GM23338 (cell line): ENCODE measurements around the gene RBM19. TPM values are rescaled to one million over a fixed set of nuclear protein-coding genes. Genes with fewer than 3 reads are reported as not detected.

Experiments used
- ATAC-seq: fragments of 200-7000 bp; cut with Tn5 transposase; 3 replicates; pipeline ENCODE4 v1.9.1; 2020
- DNase-seq: peaks from one replicate; pipeline ENCODE4 v3.0.0-alpha.2; 2015; ENCODE audit warnings: low spot score
- H2AFZ ChIP-seq: fragments of 200-600 bp; sonication (generic); 2 replicates; pipeline ENCODE4 v1.8.0; 2016; ENCODE audit warnings: antibody characterized with exemption, mild to moderate bottlenecking, moderate library complexity
- H3F3A ChIP-seq: fragments of 200-600 bp; sonication (generic); replicated peaks from 2 replicates; pipeline ENCODE4 v1.8.0; 2017; ENCODE audit warnings: antibody characterized with exemption, mixed run types, low read depth
- H3K27ac ChIP-seq: fragments of 200-600 bp; sonication (generic); 2 replicates; pipeline ENCODE4 v1.6.1; 2016; ENCODE audit warnings: low read depth
- H3K27me3 ChIP-seq: fragments of 200-600 bp; sonication (generic); 2 replicates; pipeline ENCODE4 v1.8.0; 2016; ENCODE audit warnings: mild to moderate bottlenecking, mixed run types, moderate library complexity; ENCODE audit not compliant: insufficient read depth
- H3K36me3 ChIP-seq: fragments of 200-600 bp; sonication (generic); 2 replicates; pipeline ENCODE4 v1.8.0; 2016; ENCODE audit warnings: mild to moderate bottlenecking; ENCODE audit not compliant: insufficient read depth
- H3K4me1 ChIP-seq: fragments of 200-600 bp; sonication (generic); 2 replicates; pipeline ENCODE4 v1.8.0; 2016; ENCODE audit warnings: mild to moderate bottlenecking, moderate library complexity; ENCODE audit not compliant: insufficient read depth
- H3K4me2 ChIP-seq: fragments of 200-600 bp; sonication (generic); 2 replicates; pipeline ENCODE4 v1.7.1; 2017; ENCODE audit warnings: mixed run types
- H3K4me3 ChIP-seq: fragments of 200-600 bp; sonication (generic); 2 replicates; pipeline ENCODE4 v1.6.1; 2016; ENCODE audit warnings: mixed run types
- H3K79me2 ChIP-seq: fragments of 200-600 bp; sonication (generic); replicated peaks from 2 replicates; pipeline ENCODE4 v1.8.0; 2017; ENCODE audit warnings: mild to moderate bottlenecking; ENCODE audit not compliant: insufficient read depth
- H3K9me2 ChIP-seq: fragments of 200-600 bp; sonication (generic); 2 replicates; pipeline ENCODE4 v1.8.0; 2017; ENCODE audit not compliant: insufficient read depth
- H4K20me1 ChIP-seq: fragments of 200-600 bp; sonication (generic); replicated peaks from 2 replicates; pipeline ENCODE4 v1.8.0; 2017; ENCODE audit warnings: mild to moderate bottlenecking; ENCODE audit not compliant: insufficient read depth
- H3K27ac Mint-ChIP-seq: 2 replicates; pipeline ENCODE4 v1.8.0; 2020; ENCODE audit warnings: inconsistent platforms, mild to moderate bottlenecking, moderate library complexity, mixed read lengths
- H3K27me3 Mint-ChIP-seq: 3 replicates; pipeline ENCODE4 v1.8.0; 2022; ENCODE audit warnings: low read depth, mild to moderate bottlenecking, moderate library complexity, mixed read lengths, inconsistent platforms; ENCODE audit not compliant: insufficient read depth, poor library complexity
- H3K36me3 Mint-ChIP-seq: 3 replicates; pipeline ENCODE4 v1.8.0; 2021; ENCODE audit warnings: low read depth, mild to moderate bottlenecking, inconsistent platforms, moderate library complexity, mixed read lengths
- H3K4me1 Mint-ChIP-seq: 3 replicates; pipeline ENCODE4 v1.8.0; 2020; ENCODE audit warnings: mild to moderate bottlenecking, inconsistent platforms, mixed read lengths
- H3K4me3 Mint-ChIP-seq: 3 replicates; pipeline ENCODE4 v1.8.0; 2021; ENCODE audit warnings: moderate library complexity, mild to moderate bottlenecking, inconsistent platforms, mixed read lengths
- H3K9me3 Mint-ChIP-seq: 3 replicates; pipeline ENCODE4 v1.8.0; 2020; ENCODE audit warnings: moderate library complexity, mild to moderate bottlenecking, inconsistent platforms, mixed read lengths
- CREB1 ChIP-seq: fragments of 250-450 bp; sonication (Bioruptor Pico); IDR thresholded peaks from 2 replicates; pipeline ENCODE4 v1.5.0; 2020; ENCODE audit warnings: low read depth, mild to moderate bottlenecking, moderate library complexity
- EZH2 ChIP-seq: fragments of 200-600 bp; sonication (generic); IDR thresholded peaks from one replicate; pipeline ENCODE4 v1.8.0; 2017; ENCODE audit warnings: antibody characterized with exemption, mild to moderate bottlenecking, low read depth; ENCODE audit not compliant: unreplicated experiment
- EZH2phosphoT487 ChIP-seq: fragments of 200-600 bp; sonication (generic); IDR thresholded peaks from one replicate; pipeline ENCODE4 v1.8.1; 2018; ENCODE audit warnings: antibody characterized with exemption; ENCODE audit not compliant: unreplicated experiment
- JUNB ChIP-seq: IDR thresholded peaks from one replicate; pipeline ENCODE4 v1.6.1; 2016; ENCODE audit warnings: antibody characterized with exemption; ENCODE audit not compliant: unreplicated experiment
- NANOG ChIP-seq: IDR thresholded peaks from 2 replicates; pipeline ENCODE4 v1.6.1; 2016; ENCODE audit warnings: antibody characterized with exemption, borderline replicate concordance
- POLR2AphosphoS5 ChIP-seq: IDR thresholded peaks from 2 replicates; pipeline ENCODE4 v1.6.1; 2016; ENCODE audit warnings: antibody characterized with exemption, low read depth
- REST ChIP-seq: IDR thresholded peaks from one replicate; pipeline ENCODE4 v1.6.1; 2018; ENCODE audit warnings: antibody characterized with exemption; ENCODE audit not compliant: unreplicated experiment
- STAT1 ChIP-seq: IDR thresholded peaks from one replicate; pipeline ENCODE4 v1.6.1; 2016; ENCODE audit warnings: antibody characterized with exemption; ENCODE audit not compliant: unreplicated experiment
- ZNF114 ChIP-seq: fragments of 250-450 bp; sonication (Bioruptor Pico); IDR thresholded peaks from 2 replicates; pipeline ENCODE4 v1.5.0; 2020; ENCODE audit warnings: mild to moderate bottlenecking, moderate library complexity
- ZNF331 ChIP-seq: fragments of 250-450 bp; sonication (Bioruptor Pico); IDR thresholded peaks from 2 replicates; pipeline ENCODE4 v1.5.0; 2020; ENCODE audit warnings: low read depth, mild to moderate bottlenecking, moderate library complexity
- polyA plus RNA-seq: library from polyadenylated mRNA; unstranded; fragments of >200 nt; fragmentation: Nextera tagmentation; extraction: Ambion mirVana; gene quantifications from 2 replicates; pipeline ENCODE4 v1.2.1, GENCODE V29; 2016
- total RNA-seq: library from RNA; depleted of rRNA; stranded (reverse); fragments of >200 nt; shearing (Covaris generic); gene quantifications from 2 replicates; pipeline ENCODE4 v1.2.3, GENCODE V29; 2014
- TF ChIP-seq, protein P1 (sequence below): fragments of 250-450 bp; sonication (Bioruptor Pico); IDR thresholded peaks from 2 replicates; pipeline ENCODE4 v1.5.0; 2020; ENCODE audit warnings: mild to moderate bottlenecking, moderate library complexity
- TF ChIP-seq, protein P2 (sequence below), 2 experiments: fragments of 200-600 bp in 1 of 2; sonication (generic) in 1 of 2; conservative IDR thresholded peaks; 2 replicates each; pipeline versions ENCODE4 v1.5.1 to v1.6.1; 2016 to 2017; ENCODE audit warnings: antibody characterized with exemption in 2 of 2, low read depth in 2 of 2, mild to moderate bottlenecking in 2 of 2, moderate library complexity in 1 of 2
- TF ChIP-seq, protein P3 (sequence below): IDR thresholded peaks from 2 replicates; pipeline ENCODE4 v1.6.1; 2016; ENCODE audit warnings: antibody characterized with exemption

RBM19 gene
- total and polyA plus RNA-seq, 2 experiments from 2014 or later = 43.4 to 56.7 TPM

DNA sequence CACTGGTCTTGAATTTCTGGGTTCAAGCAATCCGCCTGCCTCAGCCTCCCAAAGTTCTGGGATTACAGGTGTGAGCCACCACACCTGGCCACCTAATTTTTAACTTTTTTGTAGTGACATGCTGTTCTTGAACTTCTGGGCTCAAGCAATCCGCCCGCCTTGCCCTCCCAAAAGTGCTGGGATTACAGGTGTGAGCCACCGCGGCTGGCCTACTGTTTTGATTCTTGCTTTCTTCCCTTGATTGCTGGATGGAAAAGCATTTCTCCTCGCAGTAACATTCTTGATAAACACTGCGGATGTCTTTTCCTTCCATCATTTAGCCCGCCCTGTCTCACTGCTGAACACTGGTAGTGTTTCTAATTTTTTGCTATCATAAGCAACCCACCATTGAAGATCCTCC is 72.9 kb downstream of the RBM19 start:
- no peaks in the 10 kb centered on the region for H3F3A ChIP-seq
- ATAC-seq = no peak
- no peaks in the 10 kb centered on the region for H3K9me2 ChIP-seq
- no peaks in the 10 kb centered on the region for H3K79me2 ChIP-seq
- H3K4me2 ChIP-seq = no peak overlapping the region
- H3K4me3 Mint-ChIP-seq = no peak overlapping the region
- no peak for DNase-seq
- no peaks in the 10 kb centered on the region; the same call in 1 of the 2 replicates for H3K36me3 ChIP-seq
- H3K27ac ChIP-seq = no peak overlapping the region
- no peak overlapping the region for H2AFZ ChIP-seq
- peaks cover 3% of the 10 kb centered on the region; the same call in 1 of the 3 replicates for H3K36me3 Mint-ChIP-seq
- H3K4me1 ChIP-seq = peaks cover 11% of the 10 kb centered on the region
- H3K27ac Mint-ChIP-seq = no peak overlapping the region; the same call in 1 of the 2 replicates
- no peak overlapping the region for H3K4me3 ChIP-seq
- no peaks in the 10 kb centered on the region; the same call in 1 of the 2 replicates for H4K20me1 ChIP-seq
- H3K27me3 ChIP-seq = no peaks in the 10 kb centered on the region
- H3K9me3 Mint-ChIP-seq = no peaks in the 10 kb centered on the region
- H3K4me1 Mint-ChIP-seq = peaks cover 25% of the 10 kb centered on the region
- peaks cover 3% of the 10 kb centered on the region for H3K27me3 Mint-ChIP-seq
- TF ChIP-seq POLR2AphosphoS5 = no peak
- TF ChIP-seq, protein P1, sequence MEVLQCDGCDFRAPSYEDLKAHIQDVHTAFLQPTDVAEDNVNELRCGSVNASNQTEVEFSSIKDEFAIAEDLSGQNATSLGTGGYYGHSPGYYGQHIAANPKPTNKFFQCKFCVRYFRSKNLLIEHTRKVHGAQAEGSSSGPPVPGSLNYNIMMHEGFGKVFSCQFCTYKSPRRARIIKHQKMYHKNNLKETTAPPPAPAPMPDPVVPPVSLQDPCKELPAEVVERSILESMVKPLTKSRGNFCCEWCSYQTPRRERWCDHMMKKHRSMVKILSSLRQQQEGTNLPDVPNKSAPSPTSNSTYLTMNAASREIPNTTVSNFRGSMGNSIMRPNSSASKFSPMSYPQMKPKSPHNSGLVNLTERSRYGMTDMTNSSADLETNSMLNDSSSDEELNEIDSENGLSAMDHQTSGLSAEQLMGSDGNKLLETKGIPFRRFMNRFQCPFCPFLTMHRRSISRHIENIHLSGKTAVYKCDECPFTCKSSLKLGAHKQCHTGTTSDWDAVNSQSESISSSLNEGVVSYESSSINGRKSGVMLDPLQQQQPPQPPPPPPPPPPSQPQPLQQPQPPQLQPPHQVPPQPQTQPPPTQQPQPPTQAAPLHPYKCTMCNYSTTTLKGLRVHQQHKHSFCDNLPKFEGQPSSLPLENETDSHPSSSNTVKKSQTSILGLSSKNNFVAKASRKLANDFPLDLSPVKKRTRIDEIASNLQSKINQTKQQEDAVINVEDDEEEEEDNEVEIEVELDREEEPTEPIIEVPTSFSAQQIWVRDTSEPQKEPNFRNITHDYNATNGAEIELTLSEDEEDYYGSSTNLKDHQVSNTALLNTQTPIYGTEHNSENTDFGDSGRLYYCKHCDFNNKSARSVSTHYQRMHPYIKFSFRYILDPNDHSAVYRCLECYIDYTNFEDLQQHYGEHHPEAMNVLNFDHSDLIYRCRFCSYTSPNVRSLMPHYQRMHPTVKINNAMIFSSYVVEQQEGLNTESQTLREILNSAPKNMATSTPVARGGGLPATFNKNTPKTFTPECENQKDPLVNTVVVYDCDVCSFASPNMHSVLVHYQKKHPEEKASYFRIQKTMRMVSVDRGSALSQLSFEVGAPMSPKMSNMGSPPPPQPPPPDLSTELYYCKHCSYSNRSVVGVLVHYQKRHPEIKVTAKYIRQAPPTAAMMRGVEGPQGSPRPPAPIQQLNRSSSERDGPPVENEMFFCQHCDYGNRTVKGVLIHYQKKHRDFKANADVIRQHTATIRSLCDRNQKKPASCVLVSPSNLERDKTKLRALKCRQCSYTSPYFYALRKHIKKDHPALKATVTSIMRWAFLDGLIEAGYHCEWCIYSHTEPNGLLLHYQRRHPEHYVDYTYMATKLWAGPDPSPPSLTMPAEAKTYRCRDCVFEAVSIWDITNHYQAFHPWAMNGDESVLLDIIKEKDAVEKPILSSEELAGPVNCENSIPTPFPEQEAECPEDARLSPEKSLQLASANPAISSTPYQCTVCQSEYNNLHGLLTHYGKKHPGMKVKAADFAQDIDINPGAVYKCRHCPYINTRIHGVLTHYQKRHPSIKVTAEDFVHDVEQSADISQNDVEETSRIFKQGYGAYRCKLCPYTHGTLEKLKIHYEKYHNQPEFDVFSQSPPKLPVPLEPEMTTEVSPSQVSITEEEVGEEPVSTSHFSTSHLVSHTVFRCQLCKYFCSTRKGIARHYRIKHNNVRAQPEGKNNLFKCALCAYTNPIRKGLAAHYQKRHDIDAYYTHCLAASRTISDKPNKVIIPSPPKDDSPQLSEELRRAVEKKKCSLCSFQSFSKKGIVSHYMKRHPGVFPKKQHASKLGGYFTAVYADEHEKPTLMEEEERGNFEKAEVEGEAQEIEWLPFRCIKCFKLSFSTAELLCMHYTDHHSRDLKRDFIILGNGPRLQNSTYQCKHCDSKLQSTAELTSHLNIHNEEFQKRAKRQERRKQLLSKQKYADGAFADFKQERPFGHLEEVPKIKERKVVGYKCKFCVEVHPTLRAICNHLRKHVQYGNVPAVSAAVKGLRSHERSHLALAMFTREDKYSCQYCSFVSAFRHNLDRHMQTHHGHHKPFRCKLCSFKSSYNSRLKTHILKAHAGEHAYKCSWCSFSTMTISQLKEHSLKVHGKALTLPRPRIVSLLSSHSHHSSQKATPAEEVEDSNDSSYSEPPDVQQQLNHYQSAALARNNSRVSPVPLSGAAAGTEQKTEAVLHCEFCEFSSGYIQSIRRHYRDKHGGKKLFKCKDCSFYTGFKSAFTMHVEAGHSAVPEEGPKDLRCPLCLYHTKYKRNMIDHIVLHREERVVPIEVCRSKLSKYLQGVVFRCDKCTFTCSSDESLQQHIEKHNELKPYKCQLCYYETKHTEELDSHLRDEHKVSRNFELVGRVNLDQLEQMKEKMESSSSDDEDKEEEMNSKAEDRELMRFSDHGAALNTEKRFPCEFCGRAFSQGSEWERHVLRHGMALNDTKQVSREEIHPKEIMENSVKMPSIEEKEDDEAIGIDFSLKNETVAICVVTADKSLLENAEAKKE = no peak
- no peak for TF ChIP-seq ZNF114 (CRISPR knock-in tag)
- TF ChIP-seq ZNF331 (CRISPR knock-in tag) = no peak
- TF ChIP-seq, protein P2, sequence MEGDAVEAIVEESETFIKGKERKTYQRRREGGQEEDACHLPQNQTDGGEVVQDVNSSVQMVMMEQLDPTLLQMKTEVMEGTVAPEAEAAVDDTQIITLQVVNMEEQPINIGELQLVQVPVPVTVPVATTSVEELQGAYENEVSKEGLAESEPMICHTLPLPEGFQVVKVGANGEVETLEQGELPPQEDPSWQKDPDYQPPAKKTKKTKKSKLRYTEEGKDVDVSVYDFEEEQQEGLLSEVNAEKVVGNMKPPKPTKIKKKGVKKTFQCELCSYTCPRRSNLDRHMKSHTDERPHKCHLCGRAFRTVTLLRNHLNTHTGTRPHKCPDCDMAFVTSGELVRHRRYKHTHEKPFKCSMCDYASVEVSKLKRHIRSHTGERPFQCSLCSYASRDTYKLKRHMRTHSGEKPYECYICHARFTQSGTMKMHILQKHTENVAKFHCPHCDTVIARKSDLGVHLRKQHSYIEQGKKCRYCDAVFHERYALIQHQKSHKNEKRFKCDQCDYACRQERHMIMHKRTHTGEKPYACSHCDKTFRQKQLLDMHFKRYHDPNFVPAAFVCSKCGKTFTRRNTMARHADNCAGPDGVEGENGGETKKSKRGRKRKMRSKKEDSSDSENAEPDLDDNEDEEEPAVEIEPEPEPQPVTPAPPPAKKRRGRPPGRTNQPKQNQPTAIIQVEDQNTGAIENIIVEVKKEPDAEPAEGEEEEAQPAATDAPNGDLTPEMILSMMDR (conservative IDR thresholded peaks at IDR 0.05; ENCODE audit: low read depth in 2 of 2) = no peak
- no peak for TF ChIP-seq JUNB
- no peak for TF ChIP-seq STAT1
- TF ChIP-seq REST = no peak
- no peak for TF ChIP-seq CREB1 (CRISPR knock-in tag)
- TF ChIP-seq EZH2 = no peak
- no peak for TF ChIP-seq NANOG
- TF ChIP-seq EZH2phosphoT487 = no peak
- TF ChIP-seq, protein P3, sequence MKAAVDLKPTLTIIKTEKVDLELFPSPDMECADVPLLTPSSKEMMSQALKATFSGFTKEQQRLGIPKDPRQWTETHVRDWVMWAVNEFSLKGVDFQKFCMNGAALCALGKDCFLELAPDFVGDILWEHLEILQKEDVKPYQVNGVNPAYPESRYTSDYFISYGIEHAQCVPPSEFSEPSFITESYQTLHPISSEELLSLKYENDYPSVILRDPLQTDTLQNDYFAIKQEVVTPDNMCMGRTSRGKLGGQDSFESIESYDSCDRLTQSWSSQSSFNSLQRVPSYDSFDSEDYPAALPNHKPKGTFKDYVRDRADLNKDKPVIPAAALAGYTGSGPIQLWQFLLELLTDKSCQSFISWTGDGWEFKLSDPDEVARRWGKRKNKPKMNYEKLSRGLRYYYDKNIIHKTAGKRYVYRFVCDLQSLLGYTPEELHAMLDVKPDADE = no peak
